Heart left ventricle (tissue), 13 donors: ENCODE data around the gene TTC27.

Source experiments
- POLR2A ChIP-seq, 2 donors: fragments of 450-650 bp; IDR thresholded peaks; one replicate each; pipeline ENCODE4 v1.6.1; 2017; ENCODE audit warnings: antibody characterized with exemption in 2 of 2, mild to moderate bottlenecking in 2 of 2, moderate library complexity in 2 of 2
- TF ChIP-seq, protein P1 (sequence below), 12 donors: fragments of 200-600 bp; sonication (generic) in 4 of 12; IDR thresholded peaks; one replicate each; pipeline versions ENCODE4 v1.5.0 to v1.8.0; 2018 to 2022; ENCODE audit warnings: antibody characterized with exemption in 12 of 12, mild to moderate bottlenecking in 5 of 12
- donor health status: ischemic (EF 13 %, LVEDD 7.1; RV severe dilation, severe dysfunction).
- donor health status: DM: no; HTN: yes; CAD: no.
- donor health status: DM: no; HTN: no; CAD: no.
- donor health status: ischemic (EF 25% LVEDD 6.9; RV normal size, moderate dysfunction).
- donor health status: ischemic (EF 25% LVEDD 5.7; RV mildly dilated, moderate dysfunction).
- donor health status: ischemic (EF 35%, LVEDD 5.7; RV mildly dilated, moderate dysfunction).
- donor health status: nonischemic (EF 11% LVEDD 7.7; RV severe dilation, severe dysfunction).
- donor health status: DM: yes; HTN: yes; CAD: no.
- donor health status: PGD.
- donor health status: ischemic (EF 29% LVEDD 5.4; RV normal size, mild dysfunction).
- donor health status: nonischemic (EF 23%, LVEDD 6.1; RV moderate dilation, normal function).

DNA sequence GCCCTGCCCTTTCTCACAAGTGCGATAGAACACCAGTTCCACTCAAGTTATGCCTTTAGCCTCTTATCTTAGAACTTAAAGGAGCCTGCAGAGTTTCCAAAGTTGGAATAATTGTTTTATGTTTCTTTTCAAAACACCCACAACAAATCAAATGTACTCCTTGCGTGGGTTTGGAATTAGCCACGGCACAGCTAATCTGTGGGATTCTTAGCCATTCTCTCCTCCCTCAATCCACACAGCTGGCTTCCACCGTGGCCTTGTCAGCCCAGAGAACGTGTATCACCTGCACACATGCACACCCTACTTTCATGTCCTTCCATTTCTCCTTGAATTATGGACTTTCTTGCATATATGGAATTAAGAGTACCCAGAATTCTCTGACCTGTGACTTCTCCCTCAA lies 183.8 kb downstream of the TTC27 start:
- TF ChIP-seq, protein P1, sequence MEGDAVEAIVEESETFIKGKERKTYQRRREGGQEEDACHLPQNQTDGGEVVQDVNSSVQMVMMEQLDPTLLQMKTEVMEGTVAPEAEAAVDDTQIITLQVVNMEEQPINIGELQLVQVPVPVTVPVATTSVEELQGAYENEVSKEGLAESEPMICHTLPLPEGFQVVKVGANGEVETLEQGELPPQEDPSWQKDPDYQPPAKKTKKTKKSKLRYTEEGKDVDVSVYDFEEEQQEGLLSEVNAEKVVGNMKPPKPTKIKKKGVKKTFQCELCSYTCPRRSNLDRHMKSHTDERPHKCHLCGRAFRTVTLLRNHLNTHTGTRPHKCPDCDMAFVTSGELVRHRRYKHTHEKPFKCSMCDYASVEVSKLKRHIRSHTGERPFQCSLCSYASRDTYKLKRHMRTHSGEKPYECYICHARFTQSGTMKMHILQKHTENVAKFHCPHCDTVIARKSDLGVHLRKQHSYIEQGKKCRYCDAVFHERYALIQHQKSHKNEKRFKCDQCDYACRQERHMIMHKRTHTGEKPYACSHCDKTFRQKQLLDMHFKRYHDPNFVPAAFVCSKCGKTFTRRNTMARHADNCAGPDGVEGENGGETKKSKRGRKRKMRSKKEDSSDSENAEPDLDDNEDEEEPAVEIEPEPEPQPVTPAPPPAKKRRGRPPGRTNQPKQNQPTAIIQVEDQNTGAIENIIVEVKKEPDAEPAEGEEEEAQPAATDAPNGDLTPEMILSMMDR (IDR thresholded peaks at IDR 0.05): no peak
- no peak for TF ChIP-seq POLR2A (IDR thresholded peaks at IDR 0.05)
